T follicular helper cell (primary cell): ENCODE data around the gene UBE3C.
"Not testable (repeated sequence)": the region's sequence is repeated elsewhere in the genome, so short reads cannot be mapped to it uniquely, and the experiment has no call there.

Experiments
- DNase-seq: peaks from one replicate; pipeline ENCODE4 v3.0.0-alpha.2; 2020; ENCODE audit warnings: low read depth
- total RNA-seq, 2 experiments: gene quantifications; one replicate each; lab custom pipeline; 2026; lab: John Stamatoyannopoulos, UW

Gene UBE3C
- total RNA-seq: 171 to 289 reads per million in 2 experiments

DNA sequence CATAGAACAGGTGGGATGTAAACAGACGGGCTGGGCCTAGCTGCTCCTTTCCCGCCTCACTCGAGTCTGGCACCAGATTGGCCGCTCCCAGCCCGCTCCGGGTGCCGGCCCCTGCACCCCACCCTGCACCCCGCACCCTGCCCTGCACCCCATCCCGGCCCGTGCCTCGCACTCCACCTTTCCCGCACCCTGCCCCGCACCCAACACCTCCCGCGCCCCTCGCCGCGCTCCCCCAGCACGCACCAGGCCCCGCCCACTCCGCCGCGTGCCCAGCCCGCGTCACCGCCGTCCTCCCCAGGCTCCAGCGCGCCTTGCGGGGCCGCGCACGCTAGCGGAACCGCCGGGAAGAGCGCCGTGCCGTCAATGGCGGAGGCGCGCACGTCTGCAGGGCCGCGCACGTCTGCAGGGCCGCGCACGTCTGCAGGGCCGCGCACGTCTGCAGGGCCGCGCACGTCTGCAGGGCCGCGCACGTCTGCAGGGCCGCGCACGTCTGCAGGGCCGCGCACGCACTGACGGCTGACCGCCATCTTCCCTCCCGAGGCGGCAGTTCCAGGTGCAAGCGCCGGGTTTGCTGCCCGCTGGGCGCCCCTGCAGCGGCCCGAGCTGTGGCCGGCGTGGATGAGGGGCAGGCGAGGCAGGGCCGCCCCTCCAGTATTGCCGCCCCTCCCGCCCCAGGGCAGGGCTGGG lies at the start of gene UBE3C:
TSS of gene UBE3C (plus strand) at position 503 of the 687 bp plus-strand sequence. CDS start 347 bp downstream, outside the sequence.
- DNase-seq: peak; percentile 88

DNA sequence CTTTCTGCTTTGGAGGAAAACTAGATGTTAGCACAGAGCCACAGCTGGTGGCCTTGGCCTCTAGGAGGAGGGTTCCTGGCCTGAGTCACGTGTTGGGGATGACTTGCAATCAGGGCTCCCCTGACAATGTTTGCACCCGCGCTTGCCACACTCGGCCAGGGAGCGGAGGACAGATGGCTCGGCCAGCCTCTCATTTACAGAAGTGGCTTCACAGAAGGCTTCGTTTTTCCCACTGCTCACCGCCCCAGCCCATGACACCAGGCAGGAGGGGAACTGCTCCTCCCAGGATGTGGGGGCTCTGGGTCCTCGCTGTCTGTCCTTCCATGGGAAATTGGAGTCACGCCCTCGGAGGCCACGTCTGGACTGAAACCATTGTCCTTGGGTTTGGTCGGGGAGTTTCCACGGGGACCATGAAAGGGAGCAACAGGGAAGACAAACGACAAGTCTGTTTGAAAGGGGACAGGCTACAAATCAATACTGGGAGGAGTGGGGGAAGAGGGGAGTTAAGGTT lies 49.6 kb upstream of the UBE3C start:
- DNase-seq: no peak

DNA sequence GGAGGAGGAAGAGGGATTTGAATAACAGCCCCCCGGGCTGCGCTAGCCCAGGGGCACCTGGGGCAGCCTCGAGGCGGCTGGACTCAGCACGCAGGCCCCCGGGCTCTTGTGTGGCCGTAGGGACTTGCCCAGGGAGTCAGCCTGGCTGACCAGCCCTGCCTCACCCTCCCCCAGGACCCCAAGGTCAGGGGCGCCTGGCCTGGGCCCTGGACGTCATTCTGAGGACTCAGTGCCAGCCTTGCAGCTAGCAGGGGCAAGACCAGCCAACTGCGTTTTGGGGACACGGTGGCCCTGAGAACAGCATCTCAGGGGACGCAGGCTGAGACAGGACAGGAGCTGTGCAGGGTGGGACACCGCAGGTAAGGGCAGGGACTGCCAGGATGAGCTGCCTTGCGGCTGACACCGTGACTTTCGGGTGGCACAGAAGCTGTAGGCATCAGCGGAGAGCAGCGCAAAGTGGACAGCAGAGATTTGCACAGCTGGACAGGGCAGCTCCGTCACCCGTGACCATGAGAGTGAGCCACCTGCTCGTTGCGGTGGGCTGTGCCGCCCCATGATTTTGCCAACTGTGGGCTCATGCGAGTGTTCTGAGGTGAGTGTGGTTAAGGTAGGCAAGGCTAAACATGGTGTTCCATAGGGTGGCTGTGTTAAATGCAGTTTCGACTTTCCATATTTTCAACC lies 48.1 kb upstream of the UBE3C start:
- DNase-seq: no peak

DNA sequence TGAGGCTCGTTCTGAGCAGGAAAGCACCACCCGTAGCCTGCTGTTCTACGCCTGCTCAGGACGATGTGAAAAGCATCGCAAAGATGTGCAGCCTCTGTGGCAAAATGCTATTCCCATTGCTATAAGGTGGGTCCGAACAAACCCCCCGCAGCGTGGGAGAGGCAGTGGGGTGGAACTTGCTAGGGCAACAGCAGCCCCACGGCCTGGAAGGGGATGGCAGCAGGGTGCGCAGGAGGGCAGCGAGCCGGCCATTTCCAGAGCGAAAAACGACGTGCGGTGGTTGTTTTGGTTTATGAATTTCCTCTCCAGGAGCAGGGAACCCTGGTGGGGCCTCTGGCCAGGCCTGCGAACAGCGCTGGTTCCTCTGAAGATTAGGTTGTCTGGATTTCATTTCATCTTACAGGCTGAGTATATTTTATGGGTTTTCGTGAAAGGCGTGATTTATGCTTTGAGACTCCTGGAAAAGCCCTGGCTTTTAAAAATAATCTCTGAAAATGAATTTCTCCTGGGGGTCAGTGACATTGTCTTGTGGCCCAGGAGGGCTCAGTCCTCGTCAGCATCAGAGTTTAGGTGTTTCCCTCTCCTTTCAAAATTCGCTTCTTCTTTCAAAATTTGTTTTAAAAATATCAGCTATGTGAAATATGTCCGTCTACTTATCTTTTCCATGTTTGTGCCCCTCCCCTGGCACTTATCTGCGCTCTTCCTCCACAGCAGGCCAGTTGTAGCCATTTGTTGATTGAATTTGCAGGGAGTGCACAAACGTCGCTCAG lies 42.3 kb upstream of the UBE3C start:
- DNase-seq: no peak

DNA sequence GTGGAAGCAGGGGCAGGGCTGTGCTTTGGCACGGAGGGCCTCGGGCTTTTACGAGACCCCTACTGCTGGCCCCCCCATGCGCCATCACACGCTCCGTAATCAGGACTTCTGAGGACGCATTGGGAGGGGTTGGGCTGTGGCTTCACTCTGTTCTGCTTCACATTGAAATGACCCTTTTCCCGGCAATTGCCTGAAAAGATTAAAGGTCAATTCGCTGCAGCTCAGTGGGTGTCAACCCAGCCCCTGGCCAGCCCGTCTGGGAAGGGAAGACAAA lies 41.7 kb upstream of the UBE3C start:
- DNase-seq: no peak

DNA sequence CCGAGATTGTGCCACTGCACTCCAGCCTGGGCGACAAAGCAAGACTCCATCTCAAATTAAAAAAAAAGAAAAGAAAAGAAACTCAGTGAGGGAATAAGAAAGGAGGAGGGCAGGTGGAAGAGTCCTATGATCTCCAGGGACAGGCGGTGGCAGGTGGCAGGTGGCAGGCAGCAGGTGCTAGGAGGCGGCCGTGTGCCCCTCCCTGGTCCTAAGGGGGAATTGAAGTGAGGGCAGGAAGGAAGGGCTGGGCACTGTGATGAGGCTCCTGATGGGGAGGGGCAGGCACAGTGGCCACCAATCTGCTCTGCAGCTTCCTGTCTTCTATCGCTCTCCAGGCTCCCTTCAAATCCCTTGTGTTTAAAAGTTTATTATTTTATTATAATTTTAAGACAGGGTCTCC lies 41.2 kb upstream of the UBE3C start:
- DNase-seq: no peak

DNA sequence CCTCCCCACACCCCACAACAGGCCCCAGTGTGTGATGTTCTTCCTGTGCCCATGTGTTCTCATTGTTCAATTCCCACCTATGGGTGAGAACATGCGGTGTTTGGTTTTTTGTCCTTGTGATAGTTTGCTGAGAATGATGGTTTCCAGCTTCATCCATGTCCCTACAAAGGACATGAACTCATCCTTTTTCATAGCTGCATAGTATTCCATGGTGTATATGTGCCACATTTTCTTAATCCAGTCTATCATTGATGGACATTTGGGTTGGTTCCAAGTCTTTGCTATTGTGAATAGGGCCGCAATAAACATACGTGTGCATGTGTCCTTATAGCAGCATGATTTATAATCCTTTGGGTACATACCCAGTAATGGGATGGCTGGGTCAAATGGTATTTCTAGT lies 38.7 kb upstream of the UBE3C start:
- DNase-seq: not testable (repeated sequence)

DNA sequence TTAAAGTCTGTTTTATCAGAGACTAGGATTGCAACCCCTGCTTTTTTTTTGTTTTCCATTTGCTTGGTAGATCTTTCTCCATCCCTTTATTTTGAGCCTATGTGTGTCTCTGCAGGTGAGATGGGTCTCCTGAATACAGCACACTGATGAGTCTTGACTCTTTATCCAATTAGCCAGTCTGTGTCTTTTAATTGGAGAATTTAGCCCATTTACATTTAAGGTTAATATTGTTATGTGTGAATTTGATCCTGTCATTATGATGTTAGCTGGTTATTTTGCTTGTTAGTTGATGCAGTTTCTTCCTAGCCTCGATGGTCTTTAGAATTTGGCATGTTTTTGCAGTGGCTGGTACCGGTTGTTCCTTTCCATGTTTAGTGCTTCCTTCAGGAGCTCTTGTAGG lies 35.1 kb upstream of the UBE3C start:
- DNase-seq: not testable (repeated sequence)

DNA sequence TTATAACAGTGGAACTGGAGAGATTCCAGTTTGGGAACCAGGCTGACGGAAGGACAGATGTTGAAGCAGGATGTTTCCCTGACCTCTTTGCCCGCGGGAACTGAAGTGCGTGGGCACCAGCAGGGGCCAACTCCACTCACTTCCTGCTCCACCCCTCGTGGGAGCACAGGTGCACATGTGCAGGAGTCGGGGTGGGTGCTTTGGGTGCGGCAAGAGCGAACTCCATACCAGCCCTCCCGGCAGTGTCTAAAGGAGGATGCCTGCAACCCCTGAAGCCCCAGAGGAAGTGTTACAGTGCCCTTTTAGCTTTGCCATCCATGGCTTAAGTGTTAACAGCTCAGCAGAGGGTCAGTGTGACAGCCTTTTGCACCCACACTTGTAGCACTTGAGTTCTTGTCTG lies 27.4 kb upstream of the UBE3C start:
- DNase-seq: no peak

DNA sequence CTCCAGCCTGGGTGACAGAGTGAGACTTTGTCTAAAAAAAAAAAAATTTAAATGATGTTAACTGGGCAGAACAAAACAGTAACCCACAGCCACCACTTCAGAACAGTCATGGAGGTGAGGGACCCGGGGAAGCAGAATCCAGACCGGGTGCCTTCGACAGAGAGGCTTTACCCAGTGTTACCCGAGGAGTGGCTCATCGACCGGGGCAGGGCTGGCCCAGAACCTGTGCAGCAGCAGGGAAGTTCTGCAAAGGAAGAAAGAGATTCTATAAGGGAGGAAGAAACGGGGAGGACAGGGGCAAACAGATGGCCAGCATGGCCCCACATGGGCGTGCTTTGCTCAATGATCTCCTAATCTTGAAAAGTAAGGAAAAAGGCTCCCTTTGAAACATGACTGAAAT lies 26.0 kb upstream of the UBE3C start:
- no peak for DNase-seq

DNA sequence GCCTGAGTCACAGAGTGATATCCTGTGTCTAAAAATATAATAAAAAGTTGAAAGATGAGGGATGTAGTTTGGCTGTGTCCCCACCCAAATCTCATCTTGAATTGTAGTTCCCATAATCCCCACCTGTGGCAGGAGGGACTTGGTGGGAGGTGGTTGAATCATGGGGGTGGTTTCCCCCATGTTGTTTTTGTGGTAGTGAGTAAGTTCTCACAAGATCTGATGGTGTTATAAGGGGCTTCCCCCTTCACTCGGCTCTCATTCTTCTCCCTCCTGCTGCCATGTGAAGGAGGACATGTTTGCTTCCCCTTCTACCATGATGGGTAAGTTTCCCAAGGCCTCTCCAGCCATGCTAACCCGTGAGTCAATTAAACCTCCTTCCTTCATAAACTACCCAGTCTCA lies 25.1 kb upstream of the UBE3C start:
- no peak for DNase-seq

DNA sequence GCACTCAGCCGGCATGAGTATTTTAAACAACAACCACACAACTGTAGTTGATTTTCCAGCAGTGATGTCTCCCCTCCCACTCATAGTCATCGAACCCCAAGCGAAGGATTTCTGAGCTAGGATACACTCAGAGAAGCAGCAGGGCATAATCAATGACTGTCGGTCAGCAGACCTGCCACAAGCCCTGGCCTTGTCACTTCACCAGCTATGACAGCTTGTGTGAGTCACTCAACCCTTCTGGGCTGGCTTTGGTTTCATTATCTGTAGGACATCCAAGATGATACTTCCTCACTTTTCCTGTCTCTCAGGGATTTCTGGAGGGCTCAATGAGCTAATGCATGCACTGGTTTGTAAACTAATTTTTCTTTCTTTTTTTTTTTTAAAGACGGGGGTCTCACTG lies 22.0 kb upstream of the UBE3C start:
- DNase-seq: no peak

DNA sequence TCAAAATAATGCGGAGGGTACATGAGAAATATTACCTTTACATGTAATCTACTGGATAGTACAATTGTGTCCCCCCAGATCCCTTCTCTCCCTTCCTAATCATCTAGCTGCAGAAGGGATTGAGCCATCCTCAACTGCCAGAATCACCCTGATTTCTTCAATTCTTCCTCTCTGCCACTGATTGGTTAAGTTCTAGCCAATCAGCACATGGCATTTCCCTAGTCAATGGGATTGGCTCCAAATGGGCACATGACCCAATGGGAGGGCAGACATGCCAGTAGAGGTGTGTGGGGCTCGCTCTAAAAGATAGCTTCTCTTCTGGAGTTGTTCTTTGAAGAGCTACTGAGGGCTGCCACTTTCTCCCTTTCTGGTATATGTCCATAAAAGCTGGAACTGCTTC lies 20.9 kb upstream of the UBE3C start:
- DNase-seq: no peak

DNA sequence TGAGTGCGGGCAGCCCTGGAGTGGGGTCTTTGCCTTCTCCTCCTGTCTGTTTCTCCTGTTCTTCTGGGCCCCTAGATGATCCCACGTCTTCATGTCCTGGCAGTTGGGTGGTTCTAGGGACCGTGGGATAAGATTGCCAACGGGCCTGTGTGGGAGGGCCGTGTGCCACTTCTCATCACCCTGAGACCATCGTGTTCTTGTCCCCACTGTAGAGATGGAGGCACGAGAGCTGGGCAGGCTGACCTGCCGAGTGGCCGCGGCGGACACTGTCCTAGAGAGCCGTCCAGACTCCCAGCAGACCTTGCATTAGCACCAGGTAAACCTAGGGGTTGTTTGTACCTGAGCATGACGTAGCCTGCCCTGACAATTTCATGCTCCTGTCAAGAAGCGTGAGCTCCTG lies 18.5 kb upstream of the UBE3C start:
- no peak for DNase-seq

DNA sequence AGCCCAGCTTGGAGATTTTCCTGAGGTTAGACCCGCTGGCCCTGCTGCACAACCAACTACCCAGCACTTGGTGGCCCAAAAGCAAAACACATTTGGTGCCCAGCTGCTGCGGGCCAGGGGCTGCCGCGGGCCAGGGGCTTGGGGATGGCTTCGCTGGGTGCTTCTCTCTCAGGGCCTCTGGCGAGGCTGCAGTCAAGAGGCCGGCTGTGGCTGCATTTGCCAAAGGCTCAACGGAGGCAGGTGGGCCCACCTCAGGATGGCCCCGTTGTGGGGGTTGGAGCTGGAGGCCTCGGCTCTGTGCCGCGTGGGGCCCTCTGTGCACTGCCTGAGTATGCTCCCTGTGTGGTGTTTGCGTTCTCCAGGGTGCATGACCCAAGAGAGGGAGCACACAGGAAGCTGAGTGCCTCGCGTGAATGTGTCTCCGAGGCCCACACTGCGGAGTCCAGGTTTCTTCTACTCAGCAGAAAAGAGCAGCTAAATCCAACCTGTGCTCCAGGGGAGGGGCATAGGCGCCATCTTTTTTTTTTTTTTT lies 17.5 kb upstream of the UBE3C start:
- DNase-seq: no peak

DNA sequence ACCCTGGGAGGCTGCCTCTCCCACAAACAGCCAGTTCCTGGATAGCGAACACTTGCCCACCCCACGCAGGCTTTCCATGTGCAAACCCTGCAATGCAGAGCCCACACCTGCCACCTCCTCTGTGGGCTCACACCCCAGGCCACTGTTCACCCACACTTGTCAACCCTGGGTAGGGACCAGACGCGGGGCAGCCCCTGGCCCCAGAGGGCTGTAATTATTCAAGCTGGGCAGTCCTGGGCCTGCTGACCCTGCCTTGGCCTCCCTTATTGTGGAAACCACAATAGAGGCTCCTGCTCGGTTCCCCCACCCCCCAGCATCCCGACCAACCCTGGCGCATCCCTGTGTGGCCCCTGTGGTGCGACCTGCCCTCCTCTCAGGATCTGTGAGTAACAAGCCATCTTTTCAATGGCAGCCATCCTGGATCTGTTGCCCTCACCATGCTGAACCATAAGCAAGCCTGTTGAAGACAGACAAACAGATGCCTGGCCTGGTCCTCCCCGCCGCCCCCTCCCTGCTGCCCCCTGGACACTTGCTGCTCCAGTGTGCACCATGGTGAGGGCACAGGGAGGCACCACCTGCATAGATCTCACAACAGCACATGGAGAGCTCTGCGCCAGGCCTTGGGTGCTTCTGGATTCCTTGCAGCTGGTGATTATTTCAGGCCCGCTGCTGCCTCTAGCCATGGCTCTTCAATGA lies 15.8 kb upstream of the UBE3C start:
- DNase-seq: no peak

DNA sequence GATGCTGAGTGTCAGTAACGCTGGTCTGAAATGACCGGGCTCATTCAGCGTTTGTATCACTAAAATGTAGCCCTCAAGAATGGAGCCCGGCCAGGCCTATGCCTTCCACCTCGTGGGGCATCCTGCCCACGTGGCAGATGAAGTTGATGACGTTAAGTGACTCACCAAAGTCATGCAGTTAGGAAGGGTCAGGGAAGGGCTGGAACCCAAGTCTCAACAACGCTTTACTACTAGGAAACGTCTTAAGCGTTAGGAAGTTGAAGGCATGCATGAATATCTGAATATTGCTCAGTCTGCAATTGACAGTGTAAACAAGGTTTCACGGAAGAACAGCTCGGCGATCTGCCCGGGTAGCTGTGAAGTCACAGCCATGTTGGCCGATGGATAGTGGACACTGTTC lies 14.0 kb upstream of the UBE3C start:
- no peak for DNase-seq

DNA sequence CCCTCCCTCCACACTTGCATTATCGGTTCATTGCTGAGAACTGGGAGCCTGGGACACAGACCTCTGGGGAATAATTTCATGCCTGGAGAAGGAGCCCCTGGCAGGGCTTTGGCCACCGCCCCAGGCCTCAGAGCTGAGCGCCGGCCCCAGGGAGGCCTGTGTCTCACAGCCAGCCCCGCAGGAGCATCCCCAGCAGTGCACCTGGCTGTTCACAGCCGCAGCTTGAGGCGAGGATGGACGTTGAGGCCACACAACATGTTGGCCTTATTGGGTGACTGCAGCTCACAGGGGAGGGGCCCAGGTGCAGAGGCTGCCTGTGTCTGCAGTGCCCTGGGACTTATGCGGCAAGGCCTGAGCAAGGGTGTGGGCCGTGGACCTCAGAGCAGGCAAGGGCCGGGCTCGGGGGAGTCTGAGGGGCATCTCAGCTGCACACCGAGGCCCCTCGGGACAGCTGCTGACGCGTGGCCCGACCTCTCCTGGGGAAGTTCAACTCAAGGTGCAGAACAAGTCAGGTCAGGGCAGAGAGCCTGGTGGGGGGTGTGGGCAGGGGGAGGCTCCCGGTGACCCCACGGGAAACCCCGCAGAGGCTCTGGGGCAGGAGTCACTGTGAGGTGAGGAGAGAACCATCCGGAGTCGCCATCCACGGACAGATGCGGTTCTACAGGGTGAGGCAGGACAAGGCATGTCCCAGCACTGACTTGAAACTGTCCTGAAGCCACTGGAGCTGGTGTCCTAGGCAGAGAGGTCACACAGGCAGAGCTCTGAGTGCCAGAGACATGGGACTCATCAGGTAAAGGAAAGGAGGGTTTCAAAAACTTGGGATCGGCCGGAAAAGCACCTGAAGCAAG lies 13.1 kb upstream of the UBE3C start:
- DNase-seq: no peak

DNA sequence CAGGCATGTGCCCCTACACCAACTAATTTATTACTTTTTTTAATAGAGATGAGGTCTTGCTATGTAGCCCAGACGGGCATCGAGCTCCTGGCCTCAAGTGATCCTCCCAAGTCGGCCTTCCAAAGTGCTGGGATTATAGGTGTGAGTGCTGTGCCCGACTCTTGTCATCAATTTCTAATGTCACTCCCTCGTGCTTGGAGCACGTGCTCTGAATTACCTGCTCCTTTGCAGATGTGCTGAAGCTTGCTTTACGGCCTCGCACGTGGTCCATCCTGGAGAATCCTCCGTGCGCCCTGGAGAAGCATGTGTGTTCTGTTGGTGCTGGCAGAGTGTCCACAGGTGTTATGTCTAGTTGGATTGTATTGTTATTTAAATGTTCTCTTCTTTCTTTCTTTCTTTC lies 11.8 kb upstream of the UBE3C start:
- no peak for DNase-seq

DNA sequence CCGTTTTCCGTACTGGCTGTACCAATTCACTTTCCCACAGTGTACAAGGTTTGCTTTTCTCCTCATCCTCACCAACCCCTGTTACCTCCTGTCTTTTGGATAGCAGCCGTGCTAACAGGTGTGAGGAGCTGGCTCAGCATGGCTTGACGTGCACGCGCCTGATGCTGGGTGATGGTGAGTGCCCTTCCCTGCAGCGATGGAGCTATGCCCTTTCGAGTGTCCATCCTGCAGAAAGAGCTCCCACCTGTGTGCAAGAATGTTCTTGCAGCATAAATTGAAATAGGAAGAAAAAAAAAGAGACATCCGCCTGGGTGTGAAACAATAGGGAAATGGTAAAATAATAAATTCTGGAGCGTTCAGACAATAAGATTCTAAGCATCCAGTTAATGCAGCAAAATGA lies 9.5 kb upstream of the UBE3C start:
- no peak for DNase-seq

DNA sequence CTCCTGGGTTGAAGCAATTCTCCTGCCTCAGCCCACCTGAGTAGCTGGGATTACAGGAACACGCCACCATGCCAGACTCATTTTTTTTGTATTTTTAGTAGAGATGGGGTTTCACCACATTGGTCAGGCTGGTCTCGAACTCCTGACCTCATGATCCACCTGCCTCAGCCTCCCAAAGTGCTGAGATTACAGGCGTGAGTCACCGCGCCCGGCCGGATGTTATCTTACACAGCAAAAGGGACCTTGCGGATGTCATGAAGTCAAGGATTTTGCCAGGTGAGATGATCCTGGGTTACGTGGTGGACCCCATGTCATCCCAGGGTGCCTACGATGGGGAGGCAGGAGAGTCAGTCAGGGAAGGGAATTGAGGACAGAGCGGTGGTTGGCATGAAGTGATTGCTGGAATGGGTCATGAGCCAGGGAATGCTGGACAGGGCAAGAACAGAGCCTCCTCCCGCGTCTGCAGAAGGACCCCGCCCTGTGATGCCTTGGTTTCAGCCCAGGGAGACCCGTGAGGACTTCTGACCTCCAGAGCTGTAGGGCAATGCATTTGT lies 8.7 kb upstream of the UBE3C start:
- no peak for DNase-seq
